Neuronal stem cell (in vitro differentiated cells): ENCODE data around the gene AUTS2.

ENCODE experiments used
- DNase-seq: peaks from one replicate; pipeline ENCODE4 v3.0.0-alpha.2; 2013; ENCODE audit warnings: low spot score
- H2AFZ ChIP-seq: one replicate; pipeline ENCODE4 v1.6.1; 2013; ENCODE audit warnings: mild to moderate bottlenecking, low read length, inconsistent platforms
- H2AK5ac ChIP-seq: 2 replicates; pipeline ENCODE4 v1.6.1; 2013; ENCODE audit warnings: low read depth, mild to moderate bottlenecking, inconsistent platforms, low read length, moderate library complexity, mixed read lengths
- H2BK120ac ChIP-seq: 2 replicates; pipeline ENCODE4 v1.6.1; 2013; ENCODE audit warnings: low read depth, mild to moderate bottlenecking, inconsistent platforms, low read length, moderate library complexity, mixed read lengths
- H2BK12ac ChIP-seq: one replicate; pipeline ENCODE4 v1.6.1; 2013; ENCODE audit warnings: low read length, inconsistent platforms
- H2BK15ac ChIP-seq: 2 replicates; pipeline ENCODE4 v1.6.1; 2013; ENCODE audit warnings: mild to moderate bottlenecking, low read length, inconsistent platforms, mixed read lengths
- H2BK5ac ChIP-seq: one replicate; pipeline ENCODE4 v1.6.1; 2013; ENCODE audit warnings: inconsistent platforms, mild to moderate bottlenecking, low read length, moderate library complexity
- H3K14ac ChIP-seq: one replicate; pipeline ENCODE4 v1.6.1; 2013; ENCODE audit warnings: low read length, inconsistent platforms
- H3K18ac ChIP-seq: 2 replicates; pipeline ENCODE4 v1.6.1; 2013; ENCODE audit warnings: low read length, inconsistent platforms
- H3K23ac ChIP-seq: 2 replicates; pipeline ENCODE4 v1.6.1; 2013; ENCODE audit warnings: low read depth, mild to moderate bottlenecking, mixed read lengths, low read length, inconsistent platforms; ENCODE audit not compliant: poor library complexity
- H3K27ac ChIP-seq: replicated peaks from 3 replicates; pipeline ENCODE4 v1.5.1; 2013; ENCODE audit warnings: low read length, inconsistent platforms
- H3K27me3 ChIP-seq, 3 experiments: 2 replicates each; pipeline ENCODE4 v1.6.1; 2013; ENCODE audit warnings: low read length in 3 of 3, mild to moderate bottlenecking in 2 of 3, inconsistent platforms in 1 of 3, low read depth in 1 of 3, mixed read lengths in 1 of 3, moderate library complexity in 1 of 3; ENCODE audit not compliant: control insufficient read depth in 3 of 3, insufficient read depth in 3 of 3
- H3K36me3 ChIP-seq, 2 donors: replicated peaks in 1 of 2; 2 replicates each; pipeline ENCODE4 v1.6.1; 2013; ENCODE audit warnings: low read length in 2 of 2; ENCODE audit not compliant: control insufficient read depth in 2 of 2, insufficient read depth in 2 of 2
- H3K4ac ChIP-seq: 2 replicates; pipeline ENCODE4 v1.6.1; 2013; ENCODE audit warnings: inconsistent platforms, mild to moderate bottlenecking, low read length, moderate library complexity
- H3K4me1 ChIP-seq, 2 donors: 1 replicate in 1 of 2; 2 replicates in 1 of 2; pipeline ENCODE4 v1.6.1; 2013; ENCODE audit warnings: low read length in 2 of 2, low read depth in 1 of 2; ENCODE audit not compliant: control insufficient read depth in 2 of 2, insufficient read depth in 1 of 2
- H3K4me2 ChIP-seq: one replicate; pipeline ENCODE4 v1.6.1; 2013; ENCODE audit warnings: mild to moderate bottlenecking, low read length, inconsistent platforms; ENCODE audit not compliant: insufficient read depth, poor library complexity, severe bottlenecking
- H3K4me3 ChIP-seq, 2 donors: 2 replicates each; pipeline ENCODE4 v1.5.1; 2013; ENCODE audit warnings: low read length in 2 of 2, mild to moderate bottlenecking in 2 of 2, inconsistent platforms in 1 of 2, moderate library complexity in 1 of 2
- H3K79me1 ChIP-seq: one replicate; pipeline ENCODE4 v1.6.1; 2013; ENCODE audit warnings: low read depth, mild to moderate bottlenecking, inconsistent platforms, low read length, moderate library complexity
- H3K9ac ChIP-seq: one replicate; pipeline ENCODE4 v1.6.1; 2013; ENCODE audit warnings: mild to moderate bottlenecking, low read depth, low read length, inconsistent platforms; ENCODE audit not compliant: poor library complexity
- H3K9me3 ChIP-seq, 2 donors: replicated peaks in 1 of 2; 2 replicates each; pipeline versions ENCODE3 to v1.6.1; 2013; ENCODE audit warnings: low read length in 2 of 2, mild to moderate bottlenecking in 2 of 2, inconsistent platforms in 1 of 2, low read depth in 1 of 2, mixed read lengths in 1 of 2, moderate library complexity in 1 of 2; ENCODE audit not compliant: control insufficient read depth in 2 of 2, insufficient read depth in 1 of 2
- H4K8ac ChIP-seq: one replicate; pipeline ENCODE4 v1.6.1; 2013; ENCODE audit warnings: low read depth, mild to moderate bottlenecking, inconsistent platforms, low read length, moderate library complexity
- H4K91ac ChIP-seq: one replicate; pipeline ENCODE4 v1.6.1; 2013; ENCODE audit warnings: low read length, low read depth, mild to moderate bottlenecking, inconsistent platforms; ENCODE audit not compliant: poor library complexity
- WGBS, 2 donors: extraction: QIAGEN DNeasy Blood & Tissue Kit; methylation state at CpG; one replicate each; pipeline ENCODE4 v1.1.7; 2013; ENCODE audit warnings: missing lambda C conversion rate in 2 of 2, mixed read lengths in 1 of 2; ENCODE audit not compliant: insufficient read length in 2 of 2, insufficient replicate concordance in 1 of 2; ENCODE audit errors: extremely low coverage in 2 of 2; 5-methylcytosine and 5-hydroxymethylcytosine counted together

Gene AUTS2

GRCh38 chr7:69941077-69941651 is 342.9 kb downstream of the AUTS2 start:
- no peak overlapping the region for H3K4me3 ChIP-seq
- no peak overlapping the region for H2BK15ac ChIP-seq
- H4K91ac ChIP-seq, result no peak overlapping the region
- no peak overlapping the region for H3K23ac ChIP-seq
- no peak overlapping the region for H3K4ac ChIP-seq
- no peak overlapping the region for H2AK5ac ChIP-seq
- no peaks in the 10 kb centered on the region for H3K36me3 ChIP-seq
- no peak for DNase-seq
- H3K14ac ChIP-seq, result no peak overlapping the region
- no peak overlapping the region for H4K8ac ChIP-seq
- peaks cover 0 to 4% of the 10 kb centered on the region in 2 donors for H3K4me1 ChIP-seq
- WGBS, 2 donors, result no CpG with 5 or more reads among the region's 7 CpGs
- no peak overlapping the region for H3K9ac ChIP-seq
- no peak overlapping the region for H2BK5ac ChIP-seq
- H3K4me2 ChIP-seq, result no peak overlapping the region
- H2BK120ac ChIP-seq, result no peak overlapping the region
- H3K27ac ChIP-seq, result no peak overlapping the region
- H2BK12ac ChIP-seq, result no peak overlapping the region
- no peak overlapping the region for H3K18ac ChIP-seq
- no peaks in the 10 kb centered on the region for H3K27me3 ChIP-seq
- no peaks in the 10 kb centered on the region for H3K9me3 ChIP-seq
- H3K79me1 ChIP-seq, result no peaks in the 10 kb centered on the region
- no peak overlapping the region for H2AFZ ChIP-seq

- H3K27me3 ChIP-seq, result no peaks in the 10 kb centered on the region
- H4K8ac ChIP-seq, result no peak overlapping the region
- no peak overlapping the region for H3K23ac ChIP-seq
Measured at GRCh38 chr7:69942573-69942972, 344.3 kb downstream of the AUTS2 start.

GRCh38 chr7:69946901-69947300 is 348.6 kb downstream of the AUTS2 start:
- no peak for DNase-seq
- Histone ChIP-seq H3K23ac (no peak overlapping the region), H3K14ac (no peak overlapping the region), H3K27ac (no peak overlapping the region), H3K9me3 (no peaks in the 10 kb centered on the region), H3K18ac (no peak overlapping the region), H2BK120ac (no peak overlapping the region), H3K27me3 (no peaks in the 10 kb centered on the region), H3K4me3 (no peak overlapping the region), H3K79me1 (no peaks in the 10 kb centered on the region), H2BK12ac (no peak overlapping the region), H4K8ac (no peak overlapping the region), H3K9ac (no peak overlapping the region), H3K36me3 (no peaks in the 10 kb centered on the region), H2AFZ (no peak overlapping the region), H2BK15ac (no peak overlapping the region), H3K4me2 (no peak overlapping the region), H3K4me1 (no peaks in the 10 kb centered on the region), H4K91ac (no peak overlapping the region), H3K4ac (no peak overlapping the region), H2AK5ac (no peak overlapping the region), H2BK5ac (no peak overlapping the region)
- no CpG with 5 or more reads among the region's 5 CpGs for WGBS, 2 donors

More at GRCh38 chr7:69942573-69942972, 344.3 kb downstream of the AUTS2 start:
- no peak overlapping the region for H3K9ac ChIP-seq
- H2BK5ac ChIP-seq, result no peak overlapping the region
- WGBS, 2 donors, result no CpG with 5 or more reads among the region's 1 CpG
- H3K79me1 ChIP-seq, result no peaks in the 10 kb centered on the region
- H3K4me2 ChIP-seq, result no peak overlapping the region
- H3K4me3 ChIP-seq, result no peak overlapping the region
- H3K14ac ChIP-seq, result no peak overlapping the region
- peaks cover 0 to 4% of the 10 kb centered on the region in 2 donors for H3K4me1 ChIP-seq
- H2AFZ ChIP-seq, result no peak overlapping the region
- no peak for DNase-seq
- H2BK12ac ChIP-seq, result no peak overlapping the region
- no peaks in the 10 kb centered on the region for H3K9me3 ChIP-seq
- no peaks in the 10 kb centered on the region for H3K36me3 ChIP-seq
- H2BK15ac ChIP-seq, result no peak overlapping the region
- no peak overlapping the region for H2BK120ac ChIP-seq
- H3K4ac ChIP-seq, result no peak overlapping the region
- H3K18ac ChIP-seq, result no peak overlapping the region
- H2AK5ac ChIP-seq, result no peak overlapping the region
- no peak overlapping the region for H4K91ac ChIP-seq
- H3K27ac ChIP-seq, result no peak overlapping the region

GRCh38 chr7:69947998-69948397 is 349.7 kb downstream of the AUTS2 start:
- Histone ChIP-seq H3K18ac (no peak overlapping the region), H2AFZ (no peak overlapping the region), H3K4me2 (no peak overlapping the region), H3K27me3 (no peaks in the 10 kb centered on the region), H2AK5ac (no peak overlapping the region), H2BK120ac (no peak overlapping the region), H2BK12ac (no peak overlapping the region), H2BK5ac (no peak overlapping the region), H3K9me3 (no peaks in the 10 kb centered on the region), H4K8ac (no peak overlapping the region), H3K4ac (no peak overlapping the region), H3K27ac (no peak overlapping the region), H4K91ac (no peak overlapping the region), H3K9ac (no peak overlapping the region), H3K4me1 (no peaks in the 10 kb centered on the region), H3K4me3 (no peak overlapping the region), H3K14ac (no peak overlapping the region), H3K79me1 (no peaks in the 10 kb centered on the region), H3K23ac (no peak overlapping the region), H3K36me3 (no peaks in the 10 kb centered on the region), H2BK15ac (no peak overlapping the region)
- no peak for DNase-seq
- no CpG with 5 or more reads among the region's 3 CpGs for WGBS, 2 donors
